Activated T-cell treated with anti-CD3 and anti-CD28 coated beads for 48 hours (primary cell): ENCODE measurements around the gene MRPS18A.
"Not testable (repeated sequence)": the region's sequence is repeated elsewhere in the genome, so short reads cannot be mapped to it uniquely, and the experiment has no call there.

Source experiments
- DNase-seq: peaks from one replicate; pipeline ENCODE4 v3.0.0-alpha.2; 2020; ENCODE audit warnings: low read depth

Gene MRPS18A

DNA sequence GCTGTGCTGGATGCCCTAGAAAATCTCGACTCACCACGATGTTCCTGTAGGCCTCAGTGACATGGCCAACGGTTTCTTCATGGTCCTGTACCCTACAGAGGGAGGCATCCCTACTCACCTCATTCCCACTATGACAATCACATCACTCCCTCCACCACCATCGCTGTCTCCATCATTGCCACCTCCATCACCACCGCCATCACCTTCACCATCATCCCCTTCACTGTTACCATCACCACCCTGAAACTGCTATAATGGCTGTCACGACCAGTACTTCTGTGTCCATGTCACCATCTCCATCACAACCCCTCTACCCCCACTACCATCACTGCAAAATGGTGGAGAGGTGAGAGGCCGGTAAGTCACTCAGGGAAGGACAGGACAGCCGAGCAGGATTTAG, 29.8 kb upstream of the MRPS18A start:
- DNase-seq = no peak

DNA sequence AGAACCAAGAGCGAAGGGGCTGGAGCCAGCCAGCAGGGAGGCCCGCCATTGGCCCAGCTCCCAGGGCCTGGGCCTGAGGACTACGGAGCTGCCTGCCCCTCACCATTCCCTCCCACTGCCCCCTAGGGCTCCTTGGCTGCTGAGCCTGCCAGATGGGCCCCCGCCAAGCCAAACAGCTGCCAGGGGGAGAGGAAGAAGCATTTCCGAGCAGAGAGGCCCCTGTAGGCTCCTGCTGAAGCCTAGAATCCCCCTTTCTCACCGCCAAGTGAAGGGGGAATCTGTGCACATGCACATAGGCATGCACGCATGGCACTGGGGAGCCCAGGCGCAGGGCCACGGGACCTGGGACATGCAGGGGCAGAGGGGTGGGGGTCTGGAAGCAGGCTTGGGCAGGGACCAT, 28.5 kb upstream of the MRPS18A start:
- DNase-seq = no peak

DNA sequence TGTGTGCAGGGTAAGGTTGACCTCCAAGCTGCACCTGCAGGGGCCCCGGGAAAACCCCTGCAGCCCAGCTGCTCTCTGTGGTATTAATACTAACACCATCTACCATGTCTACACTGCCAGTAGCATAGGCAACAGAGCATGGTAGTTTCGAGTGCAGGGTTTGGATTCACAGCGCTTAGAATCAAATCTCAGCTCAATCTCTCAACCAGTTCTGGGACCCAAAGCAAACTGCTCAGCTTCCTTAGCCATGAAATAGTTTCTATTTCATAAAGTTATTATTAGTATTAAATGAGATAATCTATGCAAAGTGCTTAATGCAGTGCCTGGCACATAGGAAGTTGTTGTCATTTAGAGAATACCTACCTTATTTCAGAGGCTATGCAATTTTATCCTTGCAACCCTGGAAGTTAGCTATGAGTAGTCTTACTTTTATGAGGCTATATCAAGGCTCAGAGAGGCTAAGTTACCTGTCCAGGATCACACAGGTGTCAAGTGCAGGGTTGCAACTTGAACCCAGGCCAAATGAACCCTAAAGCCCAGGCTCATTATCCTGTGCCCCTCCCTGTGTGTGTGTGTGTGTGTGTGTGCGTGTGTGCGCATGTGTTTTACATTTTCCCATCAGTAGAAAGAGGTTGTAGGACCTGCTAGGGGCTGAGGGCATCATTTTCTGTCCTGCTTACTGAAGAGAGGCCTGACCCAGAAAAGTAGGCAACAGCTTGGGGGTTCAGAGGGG, 27.6 kb upstream of the MRPS18A start:
- DNase-seq = no peak

GRCh38 chr6:43714311-43715055, 26.9 kb upstream of the MRPS18A start:
- DNase-seq = no peak

DNA sequence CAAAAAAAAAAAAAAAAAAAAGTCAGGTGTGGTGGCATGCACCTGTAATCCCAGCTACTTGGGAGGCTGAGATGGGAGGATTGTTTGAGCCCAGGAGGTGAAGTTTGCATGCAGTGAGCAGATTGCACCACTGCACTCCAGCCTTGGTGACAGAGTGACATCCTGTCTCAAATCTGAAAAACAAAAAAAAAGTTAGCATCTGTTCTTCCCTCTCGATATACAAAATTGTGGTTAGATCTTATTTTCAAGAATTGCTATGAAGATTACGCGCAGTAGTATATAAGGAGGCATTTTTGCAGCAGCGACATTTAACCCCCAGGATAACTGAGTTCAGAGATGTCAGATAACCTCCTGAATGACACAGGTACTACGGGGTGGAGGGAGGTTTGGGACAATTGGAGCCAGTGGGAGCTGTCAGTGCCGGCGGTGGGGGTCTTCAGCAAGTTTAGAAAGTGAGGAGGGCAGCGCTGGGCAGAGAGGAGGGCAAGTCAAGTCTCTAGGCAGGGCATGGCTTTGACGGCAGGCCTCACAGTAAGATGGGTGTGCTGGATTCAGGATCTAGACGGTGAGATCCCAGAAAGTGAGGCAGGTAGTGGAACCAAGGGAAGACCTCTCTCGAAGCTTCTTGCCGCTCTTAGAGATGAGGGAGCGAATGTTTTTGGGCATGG, 26.2 kb upstream of the MRPS18A start:
- no peak for DNase-seq

GRCh38 chr6:43712579-43712978, 25.0 kb upstream of the MRPS18A start:
- DNase-seq = no peak

DNA sequence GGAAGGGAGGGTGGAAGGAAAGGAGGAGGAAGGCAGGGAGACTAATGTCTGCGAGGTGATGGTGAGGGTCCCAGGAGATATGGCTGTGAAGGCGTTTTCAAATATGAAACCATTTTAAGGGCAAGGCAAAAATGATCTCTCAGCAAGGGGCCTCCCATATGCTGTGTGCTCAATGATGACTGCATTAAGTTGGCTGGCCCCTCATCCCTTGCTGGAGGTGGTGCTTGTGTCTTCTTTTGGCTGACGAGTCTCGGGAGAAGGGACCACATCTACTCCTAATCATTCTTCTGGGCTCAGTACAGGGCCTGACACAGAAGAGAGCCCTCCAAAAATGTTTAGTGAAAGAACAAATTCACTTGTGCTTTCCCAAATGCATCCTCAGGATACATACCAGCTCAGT, 23.0 kb upstream of the MRPS18A start:
- no peak for DNase-seq

DNA sequence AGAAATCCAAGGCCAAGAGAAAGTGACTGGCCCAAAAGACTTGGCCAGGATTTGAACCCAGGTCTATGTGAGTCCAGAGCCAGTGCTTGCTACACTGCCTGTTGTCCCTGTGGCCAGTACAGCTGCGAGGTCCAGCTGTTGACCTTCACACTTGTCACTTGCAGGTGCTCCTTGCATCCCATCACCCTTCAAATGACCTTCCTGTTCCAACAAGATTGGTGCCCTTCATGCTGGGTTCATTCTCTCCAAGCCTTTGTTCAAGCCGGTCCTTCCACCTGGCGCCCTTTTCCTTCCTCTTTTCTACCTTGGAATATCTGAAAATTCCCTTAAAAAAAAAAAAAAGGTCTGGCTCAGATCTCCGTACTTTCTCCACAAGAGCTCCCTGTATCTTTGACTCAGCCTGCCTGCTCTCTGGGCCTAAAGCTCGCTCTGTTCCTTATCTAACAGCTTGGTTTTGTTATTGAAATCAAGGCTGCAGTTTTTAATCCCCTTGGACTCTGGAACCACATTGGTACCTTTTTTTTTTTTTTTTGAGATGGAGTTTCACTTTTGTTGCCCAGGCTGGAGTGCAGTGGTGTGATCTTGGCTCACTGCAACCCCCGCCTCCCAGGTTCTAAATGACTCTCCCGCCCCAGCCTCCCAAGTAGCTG, 22.2 kb upstream of the MRPS18A start:
- DNase-seq = no peak

DNA sequence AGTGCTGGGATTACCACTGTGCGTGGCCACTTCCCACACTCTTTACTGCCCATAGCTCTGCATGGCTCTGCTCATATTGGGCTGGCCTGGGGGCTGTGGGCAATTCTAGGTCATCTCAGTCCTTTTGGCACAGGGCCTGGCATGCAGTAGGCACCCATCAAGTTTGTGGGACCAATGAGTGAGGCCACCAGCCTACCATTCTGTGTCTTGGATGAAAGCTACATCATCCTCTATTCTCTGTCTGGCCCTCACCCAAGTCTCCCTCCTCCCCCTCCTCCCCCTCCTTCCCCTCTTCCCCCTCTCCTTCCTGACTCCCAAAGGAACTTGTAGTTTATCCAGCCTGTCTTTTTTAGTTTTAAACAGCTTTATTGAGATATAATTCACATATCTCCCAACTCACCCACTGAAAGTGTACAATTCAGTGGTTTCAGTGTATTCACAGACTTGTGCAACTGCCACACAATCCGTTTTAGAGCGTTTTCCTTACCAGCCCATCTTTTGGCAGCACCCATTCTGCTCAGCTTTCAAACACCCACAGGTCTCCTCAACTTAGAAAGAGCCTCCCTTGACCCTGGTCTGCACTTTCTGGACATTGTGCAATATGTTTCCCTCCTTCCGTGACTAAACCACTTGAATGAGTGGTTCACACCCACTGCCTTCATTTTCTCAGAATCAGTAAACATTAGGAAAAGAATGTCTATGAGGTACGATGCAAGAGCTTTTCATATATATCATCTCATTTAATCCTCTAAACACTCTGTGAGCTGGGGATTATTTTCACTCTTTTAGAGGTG, 21.5 kb upstream of the MRPS18A start:
- DNase-seq = no peak

DNA sequence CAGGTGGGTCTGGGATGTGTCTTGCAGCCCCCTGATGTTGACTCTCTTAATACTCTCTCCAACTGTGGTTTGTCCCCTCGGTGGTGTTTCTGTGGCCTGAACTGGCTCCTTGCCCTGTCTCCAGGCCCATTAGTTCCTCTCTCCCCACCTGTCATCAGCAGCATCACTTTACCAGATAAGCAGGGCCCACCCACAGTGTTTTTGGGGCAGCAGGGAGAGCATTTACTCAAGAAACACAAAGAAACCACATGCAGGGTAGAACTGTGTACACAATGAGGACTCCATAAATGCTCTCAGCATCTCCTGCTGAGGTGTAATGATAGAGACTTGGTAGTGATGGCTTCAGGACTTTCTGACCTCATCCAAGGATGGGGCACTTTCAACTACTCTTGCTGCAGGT, 20.2 kb upstream of the MRPS18A start:
- no peak for DNase-seq

DNA sequence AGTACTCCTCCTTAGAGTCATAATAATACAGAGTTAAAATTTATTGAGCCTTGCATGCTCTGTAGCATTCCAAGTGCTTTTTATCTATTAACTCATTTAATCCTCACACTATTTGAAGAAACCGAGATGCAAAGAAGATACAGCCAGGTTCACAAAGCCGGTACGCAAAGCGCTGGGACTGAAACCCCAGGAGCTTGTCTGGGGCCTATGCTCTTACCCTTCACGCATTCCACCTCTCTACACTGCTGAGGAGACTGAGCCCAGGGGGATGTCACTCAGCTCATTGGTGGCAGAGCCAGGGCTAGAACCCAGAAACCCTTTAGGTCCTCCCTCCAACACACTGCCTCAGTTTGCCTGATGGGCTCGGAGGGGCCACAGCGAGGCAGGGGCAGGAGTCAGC, 19.7 kb upstream of the MRPS18A start:
- no peak for DNase-seq

- no peak for DNase-seq
These were observed 19.2 kb upstream of the MRPS18A start for GRCh38 chr6:43706788-43707187.

GRCh38 chr6:43705996-43706395, 18.4 kb upstream of the MRPS18A start:
- DNase-seq = no peak

GRCh38 chr6:43703512-43704429, 16.2 kb upstream of the MRPS18A start:
- DNase-seq = no peak

DNA sequence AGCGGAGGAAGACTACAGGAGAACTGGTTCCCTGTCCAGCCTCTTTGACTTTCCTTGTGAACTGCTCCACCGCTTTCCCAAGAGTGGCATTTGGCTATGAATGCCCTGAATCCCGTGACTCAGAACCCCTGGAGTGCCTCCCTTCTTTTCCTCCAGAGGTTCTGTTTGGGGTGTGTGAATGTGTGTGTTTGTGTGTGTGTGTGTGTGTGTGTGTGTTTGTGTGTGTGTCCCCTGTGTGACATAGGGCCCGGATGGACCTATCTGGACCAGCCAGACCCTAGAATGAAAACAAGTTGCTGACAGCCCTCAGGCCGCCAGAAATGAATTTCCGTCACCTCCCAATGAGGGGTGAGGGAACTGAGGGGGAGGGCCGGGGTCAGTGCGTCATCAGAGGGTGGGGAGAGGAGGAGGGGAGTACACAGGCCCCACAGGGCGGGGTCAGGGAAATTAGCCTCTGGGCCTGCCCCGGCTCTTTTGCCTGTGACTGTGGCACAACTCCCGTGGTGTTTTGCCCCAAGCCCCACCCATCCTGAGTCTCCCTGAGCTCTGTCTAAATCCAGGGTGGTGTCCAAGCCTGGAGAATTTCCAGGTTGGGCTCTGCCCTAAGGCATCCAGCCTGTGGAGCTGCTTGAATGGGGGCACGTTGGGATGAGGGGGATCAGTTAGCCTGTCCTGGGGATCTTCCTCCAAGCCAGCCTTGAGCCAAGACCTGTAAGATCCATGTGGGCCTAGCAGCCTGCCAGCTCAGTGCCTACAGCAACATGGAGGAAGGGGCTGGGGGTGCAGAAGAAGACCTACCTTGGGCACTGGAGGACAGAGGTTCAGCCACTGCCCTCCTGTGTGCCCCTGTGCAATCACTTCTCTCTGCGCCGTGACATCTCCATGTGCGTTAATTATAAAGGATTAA, 15.2 kb upstream of the MRPS18A start:
- no peak for DNase-seq

DNA sequence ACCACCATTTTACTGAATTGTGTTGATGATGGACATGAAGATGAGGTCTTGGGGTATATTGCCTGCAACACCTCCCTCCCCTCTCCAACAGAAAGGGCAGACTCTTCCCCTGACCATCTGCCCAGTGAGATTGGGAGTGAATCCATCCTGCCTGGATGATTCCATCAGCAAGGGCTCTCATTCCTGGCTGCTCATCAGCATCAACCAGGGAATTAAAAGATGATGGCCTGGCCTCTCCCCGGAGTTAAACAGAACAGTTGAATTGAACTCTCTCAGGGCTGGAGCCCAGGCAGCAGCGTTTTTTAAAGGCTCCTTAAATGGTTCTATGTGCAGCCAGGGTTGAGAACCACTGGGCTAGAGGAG, 14.6 kb upstream of the MRPS18A start:
- DNase-seq = no peak

- not testable (repeated sequence) for DNase-seq
These were observed 13.5 kb upstream of the MRPS18A start for GRCh38 chr6:43700939-43701560.

- DNase-seq = no peak
These were observed 12.1 kb upstream of the MRPS18A start for GRCh38 chr6:43699564-43700186.
